T-helper 17 cell (primary cell): ENCODE data around the gene DVL3. TPM values are rescaled to one million over a fixed set of nuclear protein-coding genes. Genes with fewer than 3 reads are reported as not detected.
A peak's percentile ranks its signal among the peaks of the same experiment; 100 is the strongest.

Experiments used
- ATAC-seq: fragments of 150-1000 bp; cut with Tn5 transposase; 2 replicates; pipeline ENCODE4 v1.10.0; 2021; ENCODE audit warnings: mild to moderate bottlenecking, moderate library complexity
- DNase-seq, 3 donors: peaks; one replicate each; pipeline versions ENCODE4 v3.0.0 to v3.0.0-alpha.2; 2020 to 2021
- H3K9me3 ChIP-seq: one replicate; pipeline ENCODE4 v1.7.0; 2013; ENCODE audit warnings: low read length, mild to moderate bottlenecking; ENCODE audit not compliant: control insufficient read depth, poor library complexity, severe bottlenecking
- H3K27ac Mint-ChIP-seq: one replicate; pipeline ENCODE4 v1.8.0; 2022; ENCODE audit warnings: mild to moderate bottlenecking, moderate library complexity, mixed read lengths
- H3K27me3 Mint-ChIP-seq: one replicate; pipeline ENCODE4 v1.8.0; 2022; ENCODE audit warnings: mixed read lengths
- H3K36me3 Mint-ChIP-seq: one replicate; pipeline ENCODE4 v1.8.0; 2022; ENCODE audit warnings: low read depth, mixed read lengths
- H3K4me1 Mint-ChIP-seq: one replicate; pipeline ENCODE4 v1.8.0; 2022; ENCODE audit warnings: mild to moderate bottlenecking, mixed read lengths
- H3K4me3 Mint-ChIP-seq: one replicate; pipeline ENCODE4 v1.8.0; 2022; ENCODE audit warnings: mild to moderate bottlenecking, moderate library complexity, mixed read lengths
- total RNA-seq, 4 donors: library from RNA in 2 of 4; stranded (reverse) in 2 of 4; gene quantifications; one replicate each; pipeline ENCODE4 v1.2.3 and lab custom pipeline; 2022 to 2026

Gene DVL3
- total RNA-seq, 2 donors from 2014 or later = 31.5 to 42.9 TPM

DNA sequence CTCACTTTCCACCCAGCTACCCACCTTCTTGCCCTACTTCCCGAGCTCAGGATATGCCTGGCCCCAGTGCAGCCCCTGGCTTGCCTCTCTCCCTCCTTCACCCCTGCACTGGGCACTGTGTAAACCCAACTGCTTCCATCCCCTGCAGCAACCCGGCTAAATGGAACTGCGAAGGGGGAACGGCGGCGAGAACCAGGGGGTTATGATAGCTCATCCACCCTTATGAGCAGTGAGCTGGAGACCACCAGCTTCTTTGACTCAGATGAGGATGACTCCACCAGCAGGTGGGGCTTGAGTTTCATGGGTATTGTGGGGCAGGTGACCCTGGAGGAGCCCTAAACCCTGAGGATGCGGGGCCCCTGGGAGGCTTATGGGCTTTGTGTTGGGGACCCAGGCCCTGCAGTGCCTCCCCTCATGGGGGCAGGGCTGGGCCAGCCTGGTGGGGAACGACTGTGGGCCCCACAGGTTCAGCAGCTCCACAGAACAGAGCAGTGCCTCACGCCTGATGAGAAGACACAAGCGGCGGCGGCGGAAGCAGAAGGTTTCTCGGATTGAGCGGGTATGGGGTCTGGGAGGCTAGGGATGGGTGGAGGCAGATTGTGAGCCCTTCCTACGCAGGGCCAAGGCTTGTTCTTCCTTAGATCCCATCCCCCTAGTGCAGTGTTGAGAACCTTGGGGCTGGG lies 9.6 kb downstream of the DVL3 start:
- ATAC-seq (no peak), DNase-seq (no peak)
- Mint-ChIP-seq H3K27me3 (no peaks in the 10 kb centered on the region), H3K4me1 (peaks cover 16% of the 10 kb centered on the region), H3K36me3 (peaks cover 8% of the 10 kb centered on the region), H3K4me3 (no peak overlapping the region), H3K27ac (no peak overlapping the region)
- H3K9me3 ChIP-seq = no peaks in the 10 kb centered on the region

DNA sequence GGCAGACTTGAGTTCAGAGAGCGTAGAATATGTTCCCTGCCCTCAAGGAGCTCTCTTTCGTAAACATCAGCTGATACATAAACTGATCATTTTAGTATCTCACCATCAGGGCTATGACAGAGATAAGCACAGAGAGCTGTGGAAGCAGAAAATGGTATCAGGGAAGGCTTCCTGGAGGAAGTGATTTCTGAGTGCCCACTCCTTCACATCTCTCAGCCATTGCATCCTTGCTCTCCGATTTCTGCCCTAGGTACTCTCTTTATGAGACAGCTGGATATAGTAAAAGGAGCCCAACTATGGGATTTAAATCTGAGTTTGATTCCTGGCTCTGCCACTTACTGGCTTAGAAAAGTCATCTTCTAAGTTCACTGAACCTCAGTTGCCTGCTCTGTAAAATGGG lies 10.4 kb downstream of the DVL3 start:
- Mint-ChIP-seq H3K27me3 (no peaks in the 10 kb centered on the region), H3K4me3 (no peak overlapping the region), H3K27ac (no peak overlapping the region), H3K36me3 (peaks cover 8% of the 10 kb centered on the region), H3K4me1 (peaks cover 13% of the 10 kb centered on the region)
- ATAC-seq (no peak), DNase-seq (no peak)
- H3K9me3 ChIP-seq = no peaks in the 10 kb centered on the region

DNA sequence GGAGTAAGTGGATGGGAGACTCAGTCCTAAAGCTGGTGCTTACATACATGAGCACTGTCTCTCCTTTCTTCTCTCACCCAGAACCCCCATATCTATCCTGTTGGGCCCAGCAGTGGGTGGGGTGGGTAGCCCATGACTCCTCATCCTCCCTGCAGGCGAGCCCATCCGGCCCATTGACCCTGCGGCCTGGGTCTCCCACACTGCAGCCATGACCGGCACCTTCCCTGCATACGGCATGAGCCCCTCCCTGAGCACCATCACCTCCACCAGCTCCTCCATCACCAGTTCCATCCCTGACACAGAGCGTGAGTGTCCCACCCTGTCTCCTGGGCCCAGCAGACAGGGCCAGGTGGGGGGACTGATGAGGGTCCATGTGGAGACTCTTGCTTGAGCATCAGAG lies 11.5 kb downstream of the DVL3 start:
- Mint-ChIP-seq H3K27ac (no peak overlapping the region), H3K4me1 (peaks cover 13% of the 10 kb centered on the region), H3K27me3 (no peaks in the 10 kb centered on the region), H3K4me3 (no peak overlapping the region), H3K36me3 (peaks cover 6% of the 10 kb centered on the region)
- no peak for ATAC-seq
- DNase-seq = no peak
- H3K9me3 ChIP-seq = no peaks in the 10 kb centered on the region

DNA sequence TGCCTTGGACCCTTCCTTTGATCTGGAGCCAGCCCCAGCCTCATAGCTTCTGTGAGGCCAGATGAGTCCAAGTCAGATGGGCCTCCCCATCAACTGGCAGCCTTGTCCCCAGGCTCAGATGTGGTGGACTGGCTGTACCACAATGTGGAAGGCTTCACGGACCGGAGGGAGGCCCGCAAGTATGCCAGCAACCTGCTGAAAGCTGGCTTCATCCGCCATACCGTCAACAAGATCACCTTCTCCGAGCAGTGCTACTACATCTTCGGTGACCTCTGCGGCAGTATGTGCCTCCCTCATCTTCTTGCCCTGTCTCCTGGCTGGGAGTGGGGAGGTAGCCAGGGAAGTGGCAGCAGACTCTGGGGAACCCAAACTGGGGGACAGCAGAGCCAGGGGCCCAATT lies 12.6 kb downstream of the DVL3 start:
- Mint-ChIP-seq H3K4me3 (no peak overlapping the region), H3K27me3 (no peaks in the 10 kb centered on the region), H3K27ac (no peak overlapping the region), H3K36me3 (peaks cover 4% of the 10 kb centered on the region), H3K4me1 (peaks cover 12% of the 10 kb centered on the region)
- no peaks in the 10 kb centered on the region for H3K9me3 ChIP-seq
- no peak for DNase-seq
- ATAC-seq = no peak

DNA sequence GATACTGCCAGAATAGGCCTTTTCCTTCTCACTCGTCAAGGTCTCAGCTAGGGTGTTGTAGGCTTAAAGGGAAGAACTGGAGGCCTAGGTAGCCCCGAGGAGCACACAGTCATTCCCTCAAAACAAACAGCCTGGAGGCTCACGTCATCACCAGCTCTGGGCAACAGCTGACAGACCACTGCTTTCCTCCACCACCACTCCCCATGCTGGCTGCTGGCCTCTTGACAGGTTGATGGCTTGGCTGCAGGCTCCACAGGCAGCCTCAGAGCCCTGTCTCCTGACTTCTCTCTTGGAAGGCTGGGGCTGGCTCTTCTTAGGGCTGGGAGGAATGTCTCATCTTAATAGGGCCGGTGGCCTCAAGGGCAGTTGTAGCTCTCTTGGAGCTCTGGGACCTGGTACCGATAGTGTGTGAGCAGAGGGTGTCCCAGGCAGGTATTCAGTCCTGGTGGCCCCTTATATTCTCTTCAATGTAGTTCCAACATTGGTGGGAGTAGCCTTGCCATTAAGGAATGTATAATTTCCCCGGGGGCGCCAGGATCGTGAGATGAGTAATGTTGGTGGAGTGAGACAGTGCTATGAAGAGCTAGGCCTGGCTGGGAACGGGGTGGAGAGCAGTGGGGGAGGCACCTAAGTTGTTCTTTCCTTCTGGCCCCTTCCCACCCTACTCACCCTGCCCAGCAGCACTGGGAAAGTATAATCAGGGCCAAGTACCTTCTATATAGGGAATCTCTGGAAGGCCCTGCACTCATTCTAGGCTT lies 13.4 kb downstream of the DVL3 start:
- H3K4me3 Mint-ChIP-seq = no peak overlapping the region
- DNase-seq (no peak), ATAC-seq (no peak)
- H3K27me3 Mint-ChIP-seq = no peaks in the 10 kb centered on the region
- H3K36me3 Mint-ChIP-seq = peaks cover 4% of the 10 kb centered on the region
- no peak overlapping the region for H3K27ac Mint-ChIP-seq
- peaks cover 15% of the 10 kb centered on the region for H3K4me1 Mint-ChIP-seq
- H3K9me3 ChIP-seq = no peaks in the 10 kb centered on the region

DNA sequence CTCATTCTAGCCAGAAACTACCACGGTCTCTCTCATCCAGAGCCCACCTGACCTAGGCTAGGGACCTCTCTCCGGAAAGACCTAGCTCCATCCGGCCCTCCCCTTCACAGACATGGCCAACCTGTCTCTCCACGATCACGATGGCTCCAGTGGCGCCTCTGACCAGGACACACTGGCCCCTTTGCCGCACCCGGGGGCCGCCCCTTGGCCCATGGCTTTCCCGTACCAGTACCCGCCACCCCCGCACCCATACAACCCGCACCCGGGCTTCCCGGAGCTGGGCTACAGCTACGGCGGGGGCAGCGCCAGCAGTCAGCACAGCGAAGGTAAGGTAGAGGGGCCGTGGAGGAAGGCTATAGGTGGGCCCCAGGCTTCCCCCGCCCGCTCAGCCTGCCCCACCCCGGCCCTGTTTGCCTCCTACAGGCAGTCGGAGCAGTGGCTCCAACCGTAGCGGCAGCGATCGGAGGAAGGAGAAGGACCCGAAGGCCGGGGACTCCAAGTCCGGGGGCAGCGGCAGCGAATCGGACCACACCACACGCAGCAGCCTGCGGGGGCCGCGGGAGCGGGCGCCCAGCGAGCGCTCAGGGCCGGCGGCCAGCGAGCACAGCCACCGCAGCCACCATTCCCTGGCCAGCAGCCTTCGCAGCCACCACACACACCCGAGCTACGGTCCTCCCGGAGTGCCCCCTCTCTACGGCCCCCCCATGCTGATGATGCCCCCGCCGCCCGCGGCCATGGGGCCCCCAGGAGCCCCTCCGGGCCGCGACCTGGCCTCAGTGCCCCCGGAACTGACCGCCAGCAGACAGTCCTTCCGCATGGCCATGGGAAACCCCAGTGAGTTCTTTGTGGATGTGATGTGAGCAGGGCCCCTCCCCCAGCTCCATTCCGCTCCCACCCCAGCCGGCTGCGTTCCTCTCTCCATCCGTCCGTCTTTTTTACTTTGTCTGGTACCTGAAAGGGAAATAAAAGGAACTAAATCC lies 15.0 kb downstream of the DVL3 start:
- DNase-seq (no peak), ATAC-seq (no peak)
- H3K36me3 Mint-ChIP-seq = no peaks in the 10 kb centered on the region
- H3K27me3 Mint-ChIP-seq = no peaks in the 10 kb centered on the region
- peaks cover 10% of the 10 kb centered on the region for H3K4me1 Mint-ChIP-seq
- no peaks in the 10 kb centered on the region for H3K9me3 ChIP-seq
- H3K4me3 Mint-ChIP-seq = no peak overlapping the region
- H3K27ac Mint-ChIP-seq = peak overlapping the region; percentile 79

DNA sequence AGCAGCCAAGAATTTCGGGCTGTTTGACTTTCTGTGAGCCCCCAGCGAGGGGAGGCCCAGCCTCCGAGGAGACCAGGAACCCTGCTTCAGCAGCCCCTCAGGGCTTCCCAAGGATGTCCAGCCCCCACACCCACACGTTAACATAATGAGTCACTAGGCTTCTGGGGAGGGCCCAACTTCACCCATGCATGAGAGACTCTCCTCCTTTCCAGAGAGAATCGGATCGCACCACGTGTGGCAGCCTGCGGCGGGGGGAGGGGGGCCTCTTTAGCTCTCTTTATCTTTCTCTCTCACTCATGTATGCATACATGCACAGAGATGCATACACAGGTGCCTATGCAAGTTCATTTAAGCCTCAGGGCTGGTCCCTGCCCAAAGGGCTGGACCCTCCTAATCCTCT lies 16.4 kb downstream of the DVL3 start:
- Mint-ChIP-seq H3K36me3 (peaks cover 3% of the 10 kb centered on the region), H3K27me3 (no peaks in the 10 kb centered on the region), H3K4me3 (no peak overlapping the region), H3K4me1 (peaks cover 20% of the 10 kb centered on the region), H3K27ac (peak overlapping the region; percentile 79)
- DNase-seq = no peak
- H3K9me3 ChIP-seq = no peaks in the 10 kb centered on the region
- no peak for ATAC-seq

DNA sequence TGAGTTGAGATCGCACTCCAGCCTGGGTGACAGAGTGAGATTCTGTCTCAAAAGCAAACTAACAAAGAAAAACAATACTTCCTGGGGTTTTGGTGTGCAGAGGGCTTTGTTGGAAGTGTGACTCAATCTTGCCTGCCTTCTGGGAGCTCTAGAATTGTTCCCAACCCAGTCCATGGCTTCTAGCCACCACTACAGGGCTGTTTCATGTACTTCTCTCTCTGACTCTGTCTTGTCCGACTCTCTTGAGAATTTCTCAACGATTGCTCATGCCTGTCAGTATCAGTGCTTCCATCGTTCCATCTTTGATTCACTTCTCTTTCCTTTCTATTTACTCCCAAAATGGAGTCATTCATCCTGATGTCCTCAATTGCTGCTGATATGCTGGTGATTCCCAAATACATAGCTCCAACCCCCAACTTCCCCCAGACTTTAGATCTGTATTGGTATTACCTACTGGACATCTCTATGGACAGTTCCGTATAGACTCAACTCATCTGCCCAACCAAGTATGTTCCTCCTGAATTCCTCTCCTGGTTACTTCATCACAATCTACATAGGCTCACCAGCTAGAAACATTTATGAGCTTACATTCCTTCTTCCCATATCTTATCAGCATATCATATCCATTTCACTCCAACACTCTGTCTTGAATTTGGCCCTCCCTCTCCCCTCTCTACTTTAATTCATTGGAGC lies 17.6 kb downstream of the DVL3 start:
- no peak overlapping the region for H3K27ac Mint-ChIP-seq
- ATAC-seq = no peak
- no peak overlapping the region for H3K4me3 Mint-ChIP-seq
- DNase-seq = no peak
- H3K27me3 Mint-ChIP-seq = no peaks in the 10 kb centered on the region
- no peaks in the 10 kb centered on the region for H3K9me3 ChIP-seq
- peaks cover 20% of the 10 kb centered on the region for H3K4me1 Mint-ChIP-seq
- H3K36me3 Mint-ChIP-seq = peaks cover 3% of the 10 kb centered on the region

DNA sequence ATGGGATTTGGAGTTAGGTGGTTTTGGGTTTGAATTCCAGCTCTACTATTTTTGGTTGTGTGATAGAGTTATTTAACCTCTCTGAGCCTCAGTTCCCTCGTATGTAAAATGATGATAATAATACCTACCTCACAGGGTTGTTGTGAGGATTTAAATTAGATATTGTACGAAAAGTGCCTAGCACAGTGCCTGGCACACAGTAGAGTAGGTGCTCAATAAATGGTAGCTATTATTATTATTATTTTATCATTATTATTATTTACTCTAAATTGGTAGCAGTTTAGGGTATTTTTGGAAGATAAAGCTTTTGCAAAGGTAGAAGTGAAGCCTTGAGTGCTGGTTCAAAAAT lies 18.2 kb downstream of the DVL3 start:
- ATAC-seq (no peak), DNase-seq (no peak)
- H3K9me3 ChIP-seq = no peaks in the 10 kb centered on the region
- Mint-ChIP-seq H3K4me1 (peaks cover 24% of the 10 kb centered on the region), H3K36me3 (peaks cover 5% of the 10 kb centered on the region), H3K27me3 (no peaks in the 10 kb centered on the region), H3K27ac (no peak overlapping the region), H3K4me3 (no peak overlapping the region)

DNA sequence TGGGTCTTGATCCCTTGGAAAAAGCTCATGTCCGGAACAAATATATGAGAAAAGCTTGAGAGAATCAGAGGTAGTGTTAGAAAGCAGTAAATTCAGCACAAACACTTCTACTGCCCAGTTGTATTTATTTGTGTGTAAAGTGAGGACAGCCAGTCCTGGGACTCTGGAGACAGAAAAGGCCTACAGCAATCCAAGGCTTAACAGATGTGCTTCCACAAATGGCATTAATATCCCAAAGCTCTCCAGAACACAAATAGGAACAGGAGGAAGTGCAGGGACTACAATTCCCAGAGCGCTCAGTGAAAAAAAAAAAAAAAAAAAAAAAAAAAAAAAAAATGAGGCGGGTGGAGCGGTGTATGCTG lies 19.1 kb downstream of the DVL3 start:
- peaks cover 5% of the 10 kb centered on the region for H3K36me3 Mint-ChIP-seq
- H3K27ac Mint-ChIP-seq = peak overlapping the region; percentile 97
- DNase-seq (no peak), ATAC-seq (no peak)
- no peaks in the 10 kb centered on the region for H3K9me3 ChIP-seq
- peaks cover 24% of the 10 kb centered on the region for H3K4me1 Mint-ChIP-seq
- no peaks in the 10 kb centered on the region for H3K27me3 Mint-ChIP-seq
- peak overlapping the region; percentile 96 for H3K4me3 Mint-ChIP-seq

DNA sequence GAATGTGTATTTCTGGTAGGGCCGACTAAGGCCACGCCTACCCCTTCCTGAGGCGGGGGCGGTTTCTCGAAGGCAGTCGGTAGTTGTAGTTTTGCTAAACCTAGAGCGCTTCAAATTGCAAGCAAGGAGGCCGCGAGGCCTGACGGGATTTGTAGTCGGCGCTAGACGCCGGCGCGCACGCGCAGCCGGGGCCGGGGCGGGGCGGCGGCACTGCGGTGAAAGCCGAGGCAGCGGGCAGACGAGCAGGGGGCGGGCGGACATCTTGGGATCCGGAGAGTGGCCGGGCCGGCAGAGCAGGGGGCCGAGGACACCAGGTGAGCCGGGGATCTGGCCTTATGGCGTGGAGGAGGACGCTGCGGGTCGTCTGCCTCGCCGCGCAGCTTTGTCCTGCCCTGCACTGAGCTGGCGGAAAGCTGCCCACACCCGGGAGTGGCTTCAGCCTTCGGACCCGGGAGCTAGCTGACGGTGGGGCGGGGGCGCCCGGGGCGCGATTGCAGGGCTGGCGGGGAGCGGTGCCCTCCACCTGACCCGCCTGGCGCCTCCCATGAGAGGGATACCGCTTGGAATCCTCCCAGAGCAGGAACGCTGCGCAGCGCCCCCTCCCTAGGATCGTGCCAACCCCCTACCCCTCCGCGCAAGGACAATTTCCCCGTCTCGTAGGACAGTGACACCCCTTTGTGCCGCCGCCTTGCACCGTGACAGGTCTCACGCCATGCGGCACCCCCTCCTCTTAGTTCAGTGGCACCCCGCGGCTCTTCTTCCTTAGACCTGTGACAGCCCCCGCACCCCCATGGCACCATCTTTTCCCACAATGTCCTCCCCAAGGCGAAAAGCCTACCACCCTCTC lies 19.7 kb downstream of the DVL3 start, which contains the start of gene AP2M1:
AP2M1 (plus strand) TSS at position 210 of the 847 bp plus-strand sequence. CDS start 2,139 bp downstream, outside the sequence.
- H3K4me3 Mint-ChIP-seq = peak within 1 kb of the TSS; percentile 96
- no peaks in the 10 kb centered on the region for H3K9me3 ChIP-seq
- peaks cover 24% of the 10 kb centered on the region for H3K4me1 Mint-ChIP-seq
- peak within 1 kb of the TSS; percentile 97 for H3K27ac Mint-ChIP-seq
- DNase-seq = peak; percentile 95 to 97 (median 97)
- peak; percentile 98 for ATAC-seq
- no peaks in the 10 kb centered on the region for H3K27me3 Mint-ChIP-seq
- peaks cover 5% of the 10 kb centered on the region for H3K36me3 Mint-ChIP-seq

DNA sequence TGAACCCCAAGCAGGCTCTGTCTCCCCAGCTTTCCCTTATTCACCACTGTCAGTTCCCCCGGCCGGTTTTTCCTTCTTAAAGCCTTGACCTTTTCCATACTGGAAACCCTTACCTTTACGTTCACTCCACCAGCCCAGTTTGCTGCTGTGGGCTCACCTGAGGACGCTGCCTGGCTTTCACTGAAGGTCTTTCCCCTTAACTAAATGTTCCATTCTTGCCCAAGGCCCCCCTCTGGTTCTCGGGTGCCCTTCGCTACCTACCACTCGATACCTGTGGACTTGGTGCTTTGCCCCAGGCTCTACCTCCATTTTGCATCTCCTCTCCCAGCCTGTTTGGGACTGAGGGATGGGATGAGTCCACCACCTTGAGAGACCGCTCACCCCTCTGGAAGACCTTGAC lies 20.3 kb downstream of the DVL3 start:
- H3K4me3 Mint-ChIP-seq = peak overlapping the region; percentile 96
- no peaks in the 10 kb centered on the region for H3K9me3 ChIP-seq
- H3K36me3 Mint-ChIP-seq = peaks cover 5% of the 10 kb centered on the region
- no peak for DNase-seq
- no peak for ATAC-seq
- H3K27me3 Mint-ChIP-seq = no peaks in the 10 kb centered on the region
- H3K4me1 Mint-ChIP-seq = peaks cover 24% of the 10 kb centered on the region
- peak overlapping the region; percentile 97 for H3K27ac Mint-ChIP-seq
